ENCODE measurements around the gene SGPL1.

Gene SGPL1

GRCh38 chr10:70781461-70782051, 34.2 kb upstream of the SGPL1 start:
- no peak for DNase-seq

- DNase-seq = no peak
These were observed 33.5 kb upstream of the SGPL1 start for GRCh38 chr10:70782086-70782745.

- no peak for DNase-seq
These were observed 32.7 kb upstream of the SGPL1 start for GRCh38 chr10:70782746-70783680.

- no peak for DNase-seq
These were observed 31.7 kb upstream of the SGPL1 start for GRCh38 chr10:70784016-70784415.

- DNase-seq = no peak
These were observed 31.3 kb upstream of the SGPL1 start for GRCh38 chr10:70784471-70784870.

- no peak for DNase-seq
These were observed 30.6 kb upstream of the SGPL1 start, which contains the start of gene TBATA for GRCh38 chr10:70785190-70785589. TBATA (minus strand) TSS chr10:70785377; CDS start chr10:70783379, 1,998 bp downstream.

GRCh38 chr10:70786799-70787415, 28.8 kb upstream of the SGPL1 start:
- DNase-seq = no peak

- no peak for DNase-seq
These were observed 24.2 kb upstream of the SGPL1 start for GRCh38 chr10:70791386-70792039.

- no peak for DNase-seq
These were observed 20.1 kb upstream of the SGPL1 start for GRCh38 chr10:70795613-70796012.

GRCh38 chr10:70797840-70798239, 17.9 kb upstream of the SGPL1 start:
- DNase-seq = no peak

- DNase-seq = no peak
These were observed 16.6 kb upstream of the SGPL1 start for GRCh38 chr10:70799124-70799523.

GRCh38 chr10:70801854-70802253, 13.9 kb upstream of the SGPL1 start:
- DNase-seq = no peak

GRCh38 chr10:70803775-70804420, 11.8 kb upstream of the SGPL1 start:
- peak; percentile 83 for DNase-seq

- peak; percentile 37 for DNase-seq
These were observed 11.3 kb upstream of the SGPL1 start for GRCh38 chr10:70804421-70804808.

GRCh38 chr10:70805619-70806215, 10.0 kb upstream of the SGPL1 start:
- no peak for DNase-seq

- DNase-seq = no peak
These were observed 8.9 kb upstream of the SGPL1 start for GRCh38 chr10:70806841-70807240.

- DNase-seq = no peak
These were observed 8.2 kb upstream of the SGPL1 start for GRCh38 chr10:70807556-70807955.

- DNase-seq = peak; percentile 12
These were observed 6.6 kb upstream of the SGPL1 start for GRCh38 chr10:70809011-70809611.

GRCh38 chr10:70809726-70810125, 6.0 kb upstream of the SGPL1 start:
- no peak for DNase-seq

- no peak for DNase-seq
These were observed 4.8 kb upstream of the SGPL1 start for GRCh38 chr10:70810967-70811366.

- no peak for DNase-seq
These were observed 3.9 kb upstream of the SGPL1 start for GRCh38 chr10:70811881-70812280.
